Rectal smooth muscle tissue (tissue), 1 donor: ENCODE data around the gene EFS.

Source experiments
- H3K27ac ChIP-seq: one replicate; pipeline ENCODE4 v1.7.0; 2013; ENCODE audit warnings: low read depth, low read length, inconsistent platforms
- H3K27me3 ChIP-seq: one replicate; pipeline ENCODE4 v1.7.0; 2013; ENCODE audit warnings: low read length; ENCODE audit not compliant: control insufficient read depth, insufficient read depth
- H3K36me3 ChIP-seq: one replicate; pipeline ENCODE4 v1.7.0; 2013; ENCODE audit warnings: low read length; ENCODE audit not compliant: control insufficient read depth, insufficient read depth
- H3K4me1 ChIP-seq: one replicate; pipeline ENCODE4 v1.7.0; 2013; ENCODE audit warnings: low read length; ENCODE audit not compliant: control insufficient read depth, insufficient read depth
- H3K4me3 ChIP-seq: one replicate; pipeline ENCODE4 v1.7.0; 2013; ENCODE audit warnings: low read length
- H3K9ac ChIP-seq: one replicate; pipeline ENCODE4 v1.7.0; 2013; ENCODE audit warnings: low read length

The EFS gene

DNA sequence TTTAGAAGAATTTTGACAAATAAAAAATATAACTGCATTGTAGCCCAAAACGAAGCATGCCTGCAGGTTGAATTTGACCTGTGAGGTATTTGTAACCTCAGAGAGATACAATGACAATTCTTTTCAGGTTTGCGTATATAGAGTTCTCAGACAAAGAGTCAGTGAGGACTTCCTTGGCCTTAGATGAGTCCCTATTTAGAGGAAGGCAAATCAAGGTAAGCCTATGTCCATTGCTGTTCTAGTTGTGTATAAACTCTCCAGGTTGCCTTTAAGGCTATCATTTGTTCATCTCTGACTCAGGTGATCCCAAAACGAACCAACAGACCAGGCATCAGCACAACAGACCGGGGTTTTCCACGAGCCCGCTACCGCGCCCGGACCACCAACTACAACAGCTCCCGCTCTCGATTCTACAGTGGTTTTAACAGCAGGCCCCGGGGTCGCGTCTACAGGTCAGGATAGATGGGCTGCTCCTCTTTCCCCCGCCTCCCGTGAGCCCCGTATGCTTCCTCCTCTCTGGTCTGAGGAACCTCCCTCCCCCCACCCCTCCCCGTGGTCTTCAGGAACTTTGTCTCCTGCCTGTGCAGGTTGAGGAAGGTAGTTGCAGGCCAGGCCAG, 41.0 kb downstream of the EFS start:
- Histone ChIP-seq H3K4me3 (no peak overlapping the region), H3K9ac (no peak overlapping the region), H3K27me3 (no peaks in the 10 kb centered on the region), H3K36me3 (peaks cover 12% of the 10 kb centered on the region), H3K27ac (no peak overlapping the region), H3K4me1 (peaks cover 12% of the 10 kb centered on the region)

DNA sequence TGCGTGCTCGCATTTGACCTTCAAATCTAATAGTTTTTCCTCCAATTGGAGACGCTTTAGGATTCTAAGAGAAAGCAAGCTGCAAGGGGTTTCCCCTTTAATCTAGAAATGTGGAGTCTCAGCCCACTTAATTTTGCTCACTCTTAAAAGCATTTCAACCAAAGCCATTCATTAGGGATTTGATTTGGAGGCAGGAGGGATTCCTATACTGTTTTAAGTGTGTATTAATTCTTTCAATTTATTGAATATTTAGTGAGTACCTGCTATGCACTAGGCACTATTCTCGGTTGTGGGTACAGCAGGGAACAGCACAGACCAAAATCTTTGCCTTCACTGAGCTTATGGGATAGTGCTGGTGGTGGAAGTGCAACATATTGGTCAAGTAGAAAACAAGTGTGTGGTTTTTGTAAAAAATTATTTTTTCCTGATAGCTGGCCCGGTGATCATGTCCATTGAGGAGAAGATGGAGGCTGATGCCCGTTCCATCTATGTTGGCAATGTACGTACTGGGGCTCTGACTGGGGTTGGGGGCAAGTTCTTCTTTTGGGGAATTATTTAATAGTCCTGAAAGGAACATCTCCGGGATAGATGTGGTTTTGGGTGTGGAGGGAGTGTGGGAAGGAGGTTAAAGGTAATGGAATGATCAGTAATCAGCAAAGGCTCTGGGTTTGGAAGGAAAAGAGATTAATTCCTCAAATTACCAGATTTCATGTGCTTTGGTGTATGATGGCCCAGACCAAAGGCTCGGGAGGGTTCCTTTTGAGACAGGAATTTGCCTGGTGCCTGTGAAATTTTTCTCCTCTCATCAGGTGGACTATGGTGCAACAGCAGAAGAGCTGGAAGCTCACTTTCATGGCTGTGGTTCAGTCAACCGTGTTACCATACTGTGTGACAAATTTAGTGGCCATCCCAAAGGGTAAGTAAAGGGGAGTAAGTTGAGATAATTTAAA, 42.1 kb downstream of the EFS start:
- H3K27ac ChIP-seq = no peak overlapping the region
- H3K9ac ChIP-seq = peak overlapping the region; percentile 61

DNA sequence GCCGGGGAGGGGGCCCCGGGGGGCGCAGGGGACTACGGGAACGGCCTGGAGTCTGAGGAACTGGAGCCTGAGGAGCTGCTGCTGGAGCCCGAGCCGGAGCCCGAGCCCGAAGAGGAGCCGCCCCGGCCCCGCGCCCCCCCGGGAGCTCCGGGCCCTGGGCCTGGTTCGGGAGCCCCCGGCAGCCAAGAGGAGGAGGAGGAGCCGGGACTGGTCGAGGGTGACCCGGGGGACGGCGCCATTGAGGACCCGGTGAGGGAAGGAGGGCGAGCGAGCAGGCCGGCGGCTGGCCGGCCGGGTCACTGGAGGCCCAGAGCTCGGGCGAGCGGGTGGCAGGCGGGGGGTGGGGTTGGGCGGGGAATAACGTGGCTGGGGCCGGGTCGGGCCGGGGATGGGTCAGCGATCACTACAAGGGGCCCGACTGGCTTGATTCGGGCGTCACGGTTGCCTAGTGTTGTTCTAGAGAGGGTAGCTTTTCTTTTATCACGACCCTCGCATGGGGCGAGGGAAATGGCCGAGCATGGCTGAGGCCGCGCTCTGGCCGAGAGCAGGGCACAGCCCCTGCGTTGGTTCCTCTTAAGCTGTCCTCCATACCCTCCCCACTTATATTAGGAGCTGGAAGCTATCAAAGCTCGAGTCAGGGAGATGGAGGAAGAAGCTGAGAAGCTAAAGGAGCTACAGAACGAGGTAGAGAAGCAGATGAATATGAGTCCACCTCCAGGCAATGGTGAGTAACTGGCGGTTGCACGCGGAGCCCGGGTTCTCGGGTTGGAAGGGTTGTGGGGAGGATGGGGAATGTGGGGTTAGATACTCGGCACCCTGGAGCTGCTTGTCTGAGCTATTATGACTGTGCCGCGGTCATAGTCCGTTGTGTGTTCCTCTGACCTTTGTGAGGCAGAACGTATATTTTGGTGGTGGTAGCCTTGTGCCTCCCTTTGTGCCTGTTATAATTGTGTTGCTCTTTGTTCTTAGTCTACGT, 43.1 kb downstream of the EFS start:
- H3K4me1 ChIP-seq = peaks cover 12% of the 10 kb centered on the region

More for the DNA sequence above, 42.1 kb downstream of the EFS start:
- Histone ChIP-seq H3K4me1 (peaks cover 12% of the 10 kb centered on the region), H3K4me3 (peak overlapping the region; percentile 92), H3K36me3 (peaks cover 12% of the 10 kb centered on the region), H3K27me3 (no peaks in the 10 kb centered on the region)

DNA sequence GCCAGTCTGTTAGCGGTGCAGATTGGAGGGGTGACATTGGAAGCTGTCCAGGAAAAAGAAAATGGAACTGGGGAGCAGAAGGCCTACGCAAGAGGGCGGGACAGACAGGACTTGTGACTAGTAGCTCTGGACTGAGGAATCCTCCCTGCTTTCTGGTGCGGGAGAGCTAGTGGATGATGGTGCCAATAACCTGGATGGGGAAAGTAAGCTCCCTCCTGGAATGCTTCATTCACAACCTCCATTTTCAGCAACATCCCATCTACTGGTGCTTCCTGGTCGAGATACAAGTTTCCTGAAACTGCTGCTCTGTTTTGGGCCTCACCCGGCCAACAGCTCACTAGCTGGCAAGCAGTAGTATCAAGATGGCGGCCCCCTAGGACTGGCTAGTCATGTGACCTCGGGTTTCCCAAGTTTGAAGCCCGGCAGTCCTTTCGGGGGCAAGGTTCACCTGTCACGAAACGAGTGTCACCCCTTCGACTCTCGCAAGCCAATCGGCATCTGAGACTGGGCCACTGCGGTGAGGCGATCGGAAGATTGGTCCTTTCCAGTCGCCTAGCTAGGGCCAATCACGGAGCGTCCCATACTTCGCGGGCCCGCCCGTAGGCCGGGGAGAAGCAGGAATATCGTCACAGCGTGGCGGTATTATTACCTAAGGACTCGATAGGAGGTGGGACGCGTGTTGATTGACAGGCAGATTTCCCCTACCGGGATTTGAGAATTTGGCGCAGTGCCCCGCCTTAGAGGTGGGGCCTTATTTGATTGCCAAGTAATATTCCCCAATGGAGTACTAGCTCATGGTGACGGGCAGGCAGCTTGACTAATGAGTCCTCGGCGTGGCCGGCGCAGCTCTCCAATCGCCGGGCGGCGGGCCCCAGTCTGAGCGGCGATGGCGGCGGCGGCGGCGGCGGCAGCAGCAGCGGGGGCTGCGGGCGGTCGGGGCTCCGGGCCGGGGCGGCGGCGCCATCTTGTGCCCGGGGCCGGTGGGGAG, 44.1 kb downstream of the EFS start, which contains the start of gene PABPN1:
Gene PABPN1 (plus strand): TSS at position 874 of the 988 bp plus-strand sequence. CDS start 13 bp downstream, at position 887.
- Histone ChIP-seq H3K36me3 (peaks cover 12% of the 10 kb centered on the region), H3K9ac (peak within 1 kb of the TSS; percentile 61), H3K27me3 (no peaks in the 10 kb centered on the region), H3K4me1 (peaks cover 12% of the 10 kb centered on the region), H3K27ac (peak within 1 kb of the TSS; percentile 92), H3K4me3 (peak within 1 kb of the TSS; percentile 92)

More for the DNA sequence above, 43.1 kb downstream of the EFS start:
- Histone ChIP-seq H3K36me3 (peaks cover 12% of the 10 kb centered on the region), H3K9ac (peak overlapping the region; percentile 61), H3K27me3 (no peaks in the 10 kb centered on the region), H3K4me3 (peak overlapping the region; percentile 92), H3K27ac (peak overlapping the region; percentile 88)

DNA sequence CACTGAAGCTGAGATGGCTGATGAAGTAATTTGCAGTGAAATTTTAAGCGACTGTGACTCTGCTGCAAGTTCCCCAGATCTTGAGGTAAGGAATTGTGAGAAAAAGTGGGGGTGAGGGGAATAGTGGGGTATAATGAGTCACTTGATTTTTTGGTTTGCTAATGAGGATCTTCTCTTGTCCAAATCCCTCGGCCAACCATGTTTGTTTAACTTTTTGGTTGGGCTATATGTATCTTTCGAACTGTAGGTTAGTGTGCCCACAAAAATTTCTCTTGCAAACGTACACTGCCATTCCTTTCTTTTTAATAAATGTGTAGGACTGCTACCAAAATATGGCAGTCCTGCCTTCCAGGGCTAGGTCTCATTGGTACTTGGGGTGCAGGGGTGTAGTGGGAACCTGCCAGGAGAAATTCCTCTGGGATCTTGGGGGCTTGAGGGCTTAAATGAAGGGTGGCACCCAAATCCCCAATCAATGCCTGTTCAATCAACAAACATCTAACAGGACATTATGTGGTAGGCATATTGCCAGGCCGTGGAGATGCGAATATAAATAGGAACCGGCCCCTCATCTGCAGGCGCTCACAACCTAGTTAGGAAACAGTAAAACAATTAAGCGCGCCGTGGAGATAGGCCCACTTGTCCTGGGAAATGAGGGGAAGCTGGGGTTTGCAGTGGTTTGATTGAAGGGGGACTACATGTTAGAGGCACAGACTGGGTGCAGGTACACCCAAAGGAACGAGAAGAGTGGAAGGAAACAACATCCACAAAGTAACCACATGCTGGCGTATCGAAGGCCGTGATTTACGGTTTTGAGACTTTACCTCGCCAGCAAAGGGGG, 45.0 kb downstream of the EFS start:
- H3K27me3 ChIP-seq = no peaks in the 10 kb centered on the region
- no peak overlapping the region for H3K9ac ChIP-seq
- peaks cover 12% of the 10 kb centered on the region for H3K4me1 ChIP-seq
- peaks cover 12% of the 10 kb centered on the region for H3K36me3 ChIP-seq
- H3K27ac ChIP-seq = peak overlapping the region; percentile 92
- H3K4me3 ChIP-seq = peak overlapping the region; percentile 68

DNA sequence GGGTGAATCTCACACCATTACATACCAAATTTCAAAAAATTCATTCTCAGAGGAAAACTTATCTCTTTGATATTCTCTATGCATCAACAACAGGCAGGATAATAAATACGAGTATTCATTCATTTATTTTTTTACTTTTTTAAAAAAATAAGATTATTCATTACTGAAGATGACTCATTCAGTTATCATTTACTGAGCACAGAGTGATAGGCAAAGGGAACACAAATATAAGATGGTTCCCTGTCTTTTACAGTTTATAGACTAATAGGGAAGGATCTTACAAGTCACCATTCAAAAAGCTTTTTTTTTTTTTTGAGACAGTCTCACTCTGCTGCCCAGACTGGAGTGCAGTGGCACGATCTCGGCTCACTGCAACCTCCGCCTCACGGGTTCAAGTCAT, 48.7 kb downstream of the EFS start:
- H3K9ac ChIP-seq = no peak overlapping the region
- H3K27ac ChIP-seq = no peak overlapping the region
- H3K36me3 ChIP-seq = no peaks in the 10 kb centered on the region

DNA sequence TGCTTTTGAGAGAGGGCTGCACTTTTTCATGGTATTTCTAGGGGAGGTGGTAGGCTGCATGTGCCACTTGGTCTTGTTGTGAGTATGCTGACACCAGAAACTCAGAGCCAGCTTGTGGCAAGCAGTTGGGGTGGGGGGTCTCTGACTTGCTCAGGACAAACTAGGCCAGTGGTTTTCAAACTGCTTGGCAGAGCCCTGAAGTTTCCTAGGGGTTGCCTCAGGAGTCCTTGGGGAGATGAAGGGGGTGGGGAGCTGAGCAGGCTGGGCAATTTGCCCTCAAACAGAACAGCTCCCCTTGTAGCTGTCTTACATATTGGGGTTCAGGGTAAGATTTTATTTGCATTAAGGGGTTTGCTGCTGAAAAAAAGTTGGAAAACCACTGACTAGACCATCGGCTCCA, 54.4 kb downstream of the EFS start:
- no peak overlapping the region for H3K9ac ChIP-seq
- peaks cover 16% of the 10 kb centered on the region for H3K4me1 ChIP-seq
- H3K36me3 ChIP-seq = peaks cover 10% of the 10 kb centered on the region
- no peak overlapping the region for H3K4me3 ChIP-seq
- H3K27ac ChIP-seq = no peak overlapping the region
- H3K27me3 ChIP-seq = no peaks in the 10 kb centered on the region

More for the DNA sequence above, 48.7 kb downstream of the EFS start:
- H3K4me1 ChIP-seq = peaks cover 5% of the 10 kb centered on the region
- H3K27me3 ChIP-seq = no peaks in the 10 kb centered on the region
- H3K4me3 ChIP-seq = no peak overlapping the region

DNA sequence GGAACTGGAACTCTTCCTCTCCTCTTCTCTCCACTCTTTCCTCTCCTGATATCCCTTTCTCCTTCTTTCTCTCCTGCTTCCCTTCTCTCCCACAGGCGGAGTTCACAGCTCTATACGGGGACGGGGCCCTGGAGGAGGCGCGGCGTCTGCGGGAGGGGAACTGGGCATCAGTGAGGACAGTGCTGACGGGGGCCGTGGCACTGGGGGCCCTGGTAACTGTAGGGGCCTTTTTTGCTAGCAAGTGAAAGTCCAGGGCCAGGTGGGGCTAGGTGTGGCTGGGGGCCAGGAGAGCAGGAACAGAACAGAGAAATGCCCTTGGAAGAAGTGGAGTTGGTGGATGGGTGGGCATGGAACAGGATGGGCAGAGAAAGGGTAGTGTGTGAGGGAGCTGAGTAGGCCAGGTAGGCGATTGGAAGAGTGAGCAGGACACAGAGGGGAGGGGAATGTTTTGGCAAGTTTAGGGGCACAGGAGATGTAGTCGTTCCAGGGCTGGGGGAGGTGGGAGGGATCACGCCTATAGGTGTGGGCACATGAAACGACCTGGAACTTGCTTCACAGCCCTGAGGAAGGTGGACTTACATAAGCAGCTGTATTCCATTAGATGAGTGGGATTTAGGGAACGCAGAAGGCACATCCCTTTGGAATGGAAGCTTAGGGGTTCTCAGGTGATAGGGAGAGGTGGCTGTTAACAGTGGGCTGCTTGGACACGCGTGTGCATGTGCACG, 56.1 kb downstream of the EFS start:
- no peaks in the 10 kb centered on the region for H3K27me3 ChIP-seq
- H3K9ac ChIP-seq = no peak overlapping the region
- H3K4me1 ChIP-seq = peaks cover 16% of the 10 kb centered on the region
- H3K27ac ChIP-seq = no peak overlapping the region
- H3K36me3 ChIP-seq = peaks cover 10% of the 10 kb centered on the region
- H3K4me3 ChIP-seq = peak overlapping the region; percentile 93

DNA sequence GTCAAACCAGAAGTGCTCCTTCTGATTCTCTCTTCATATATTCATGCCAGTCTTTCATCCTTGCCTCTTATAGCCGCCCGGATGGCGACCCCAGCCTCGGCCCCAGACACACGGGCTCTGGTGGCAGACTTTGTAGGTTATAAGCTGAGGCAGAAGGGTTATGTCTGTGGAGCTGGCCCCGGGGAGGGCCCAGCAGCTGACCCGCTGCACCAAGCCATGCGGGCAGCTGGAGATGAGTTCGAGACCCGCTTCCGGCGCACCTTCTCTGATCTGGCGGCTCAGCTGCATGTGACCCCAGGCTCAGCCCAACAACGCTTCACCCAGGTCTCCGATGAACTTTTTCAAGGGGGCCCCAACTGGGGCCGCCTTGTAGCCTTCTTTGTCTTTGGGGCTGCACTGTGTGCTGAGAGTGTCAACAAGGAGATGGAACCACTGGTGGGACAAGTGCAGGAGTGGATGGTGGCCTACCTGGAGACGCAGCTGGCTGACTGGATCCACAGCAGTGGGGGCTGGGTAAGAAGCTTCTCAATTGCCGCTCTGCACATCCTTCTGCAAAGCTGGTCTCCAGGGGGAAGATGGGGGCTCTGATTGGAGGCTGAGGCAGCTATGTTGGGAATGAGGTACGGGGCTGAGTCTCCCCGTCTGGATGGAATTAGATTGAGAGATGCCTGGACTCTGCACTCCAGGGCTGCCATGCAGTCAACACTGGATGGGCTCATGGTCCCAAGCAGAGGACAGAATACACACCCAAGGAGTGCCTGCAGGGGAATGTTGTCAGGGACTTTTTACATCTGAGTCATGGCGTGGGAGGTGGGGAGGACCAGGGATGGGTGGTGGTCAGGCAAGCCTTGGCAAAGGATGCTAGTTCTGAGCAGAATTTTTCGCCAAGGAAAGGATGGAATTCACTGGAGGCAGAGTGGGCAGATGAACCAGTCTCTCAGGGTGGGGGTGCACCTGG, 57.0 kb downstream of the EFS start:
- Histone ChIP-seq H3K27me3 (no peaks in the 10 kb centered on the region), H3K4me3 (peak overlapping the region; percentile 93), H3K4me1 (peaks cover 16% of the 10 kb centered on the region), H3K36me3 (peaks cover 10% of the 10 kb centered on the region), H3K9ac (peak overlapping the region; percentile 43), H3K27ac (peak overlapping the region; percentile 87)
